Prostate gland (tissue), 2 donors: ENCODE data around the gene RAD51B.

Experiments
- POLR2AphosphoS5 ChIP-seq: sonication (generic); formaldehyde crosslinking; IDR thresholded peaks from one replicate; pipeline ENCODE4 v1.6.1; 2017; ENCODE audit warnings: antibody characterized with exemption
- TF ChIP-seq, protein P1 (sequence below), 4 experiments: fragments of 200-600 bp in 2 of 4; fragments of 450-650 bp in 2 of 4; sonication (generic) in 2 of 4; IDR thresholded peaks; 1 replicate in 3 of 4; 2 replicates in 1 of 4; pipeline ENCODE4 v1.5.1; 2016 to 2019; ENCODE audit warnings: antibody characterized with exemption in 4 of 4, mild to moderate bottlenecking in 2 of 4, moderate library complexity in 2 of 4

DNA sequence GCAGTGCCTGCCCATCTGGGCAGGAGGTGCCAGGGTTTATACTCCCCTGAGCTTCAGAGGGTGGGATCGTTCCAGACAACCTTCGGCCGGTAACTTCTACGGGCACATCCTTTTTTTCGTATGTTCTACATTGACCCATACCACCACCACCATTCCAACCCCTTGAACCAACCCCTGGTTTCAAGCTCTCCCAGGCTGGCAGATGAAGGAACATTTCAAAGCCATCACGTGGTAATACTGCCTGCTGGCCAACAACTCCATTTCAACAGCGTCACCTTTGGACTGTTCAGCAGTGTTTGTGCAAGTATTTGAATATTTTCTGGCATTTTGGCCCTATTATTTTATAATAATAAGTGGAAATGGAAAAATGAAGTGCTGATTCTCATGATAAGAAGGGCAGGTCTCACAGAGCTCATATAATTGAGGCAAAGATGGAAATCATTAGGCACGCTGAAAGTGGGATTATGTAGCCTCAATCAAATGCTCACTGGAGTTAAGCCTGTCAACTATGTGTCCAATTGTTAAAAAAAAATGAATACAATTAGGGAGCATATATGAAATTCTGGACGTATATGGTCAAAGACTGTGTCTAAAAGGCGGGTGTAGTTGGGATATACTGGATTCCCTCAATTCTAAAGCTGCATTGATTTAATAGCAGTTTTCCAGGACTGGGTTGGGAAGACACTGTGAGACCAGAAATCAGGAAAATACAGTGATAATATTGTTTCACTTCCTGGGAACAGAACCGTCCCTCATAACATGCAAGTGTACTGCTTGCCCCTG is 811.2 kb downstream of the RAD51B start:
- no peak for TF ChIP-seq POLR2AphosphoS5
- TF ChIP-seq, protein P1, sequence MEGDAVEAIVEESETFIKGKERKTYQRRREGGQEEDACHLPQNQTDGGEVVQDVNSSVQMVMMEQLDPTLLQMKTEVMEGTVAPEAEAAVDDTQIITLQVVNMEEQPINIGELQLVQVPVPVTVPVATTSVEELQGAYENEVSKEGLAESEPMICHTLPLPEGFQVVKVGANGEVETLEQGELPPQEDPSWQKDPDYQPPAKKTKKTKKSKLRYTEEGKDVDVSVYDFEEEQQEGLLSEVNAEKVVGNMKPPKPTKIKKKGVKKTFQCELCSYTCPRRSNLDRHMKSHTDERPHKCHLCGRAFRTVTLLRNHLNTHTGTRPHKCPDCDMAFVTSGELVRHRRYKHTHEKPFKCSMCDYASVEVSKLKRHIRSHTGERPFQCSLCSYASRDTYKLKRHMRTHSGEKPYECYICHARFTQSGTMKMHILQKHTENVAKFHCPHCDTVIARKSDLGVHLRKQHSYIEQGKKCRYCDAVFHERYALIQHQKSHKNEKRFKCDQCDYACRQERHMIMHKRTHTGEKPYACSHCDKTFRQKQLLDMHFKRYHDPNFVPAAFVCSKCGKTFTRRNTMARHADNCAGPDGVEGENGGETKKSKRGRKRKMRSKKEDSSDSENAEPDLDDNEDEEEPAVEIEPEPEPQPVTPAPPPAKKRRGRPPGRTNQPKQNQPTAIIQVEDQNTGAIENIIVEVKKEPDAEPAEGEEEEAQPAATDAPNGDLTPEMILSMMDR (IDR thresholded peaks at IDR 0.05): no peak
